GM18517 (cell line): ENCODE data around the gene AMBRA1.

ENCODE experiments used
- ATAC-seq: cut with Tn5 transposase; IDR thresholded peaks from one replicate; pipeline ENCODE4 v1.9.1; 2021; ENCODE audit warnings: mild to moderate bottlenecking, moderate library complexity; ENCODE audit not compliant: unreplicated experiment

The AMBRA1 gene

DNA sequence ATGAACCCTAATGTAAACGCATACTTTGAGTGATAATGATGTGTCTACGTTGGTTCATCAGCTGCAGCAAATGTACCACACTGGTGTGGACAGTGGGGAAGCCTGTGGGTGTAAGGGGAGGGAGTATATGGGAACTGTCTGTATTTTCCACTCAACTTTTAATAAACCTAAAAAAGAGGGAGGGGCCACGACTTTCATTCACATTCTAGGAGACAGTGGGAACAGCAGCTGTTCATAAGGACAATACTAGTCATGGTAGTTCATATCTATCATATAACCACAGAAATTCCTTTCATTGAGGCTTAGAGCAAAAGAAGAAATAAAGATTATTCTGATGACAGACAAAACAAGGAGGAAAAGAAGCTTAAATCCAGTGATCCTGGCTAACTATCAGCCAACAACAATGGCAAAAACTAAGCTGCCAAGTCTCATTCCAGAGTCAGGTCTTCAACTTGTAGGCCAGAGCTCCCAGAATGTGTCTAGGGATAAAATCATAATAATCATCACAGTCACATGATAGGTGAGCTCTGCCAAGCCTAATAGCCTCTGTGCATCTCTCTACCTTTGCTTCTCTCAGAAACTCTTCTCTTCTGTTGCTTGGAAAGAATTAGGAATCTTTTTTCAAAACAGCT is 142.9 kb downstream of the AMBRA1 start:
- ATAC-seq: no peak

- ATAC-seq: no peak
These were observed 146.3 kb downstream of the AMBRA1 start for GRCh38 chr11:46447544-46447943.

GRCh38 chr11:46445920-46446771 is 147.7 kb downstream of the AMBRA1 start:
- ATAC-seq: no peak

DNA sequence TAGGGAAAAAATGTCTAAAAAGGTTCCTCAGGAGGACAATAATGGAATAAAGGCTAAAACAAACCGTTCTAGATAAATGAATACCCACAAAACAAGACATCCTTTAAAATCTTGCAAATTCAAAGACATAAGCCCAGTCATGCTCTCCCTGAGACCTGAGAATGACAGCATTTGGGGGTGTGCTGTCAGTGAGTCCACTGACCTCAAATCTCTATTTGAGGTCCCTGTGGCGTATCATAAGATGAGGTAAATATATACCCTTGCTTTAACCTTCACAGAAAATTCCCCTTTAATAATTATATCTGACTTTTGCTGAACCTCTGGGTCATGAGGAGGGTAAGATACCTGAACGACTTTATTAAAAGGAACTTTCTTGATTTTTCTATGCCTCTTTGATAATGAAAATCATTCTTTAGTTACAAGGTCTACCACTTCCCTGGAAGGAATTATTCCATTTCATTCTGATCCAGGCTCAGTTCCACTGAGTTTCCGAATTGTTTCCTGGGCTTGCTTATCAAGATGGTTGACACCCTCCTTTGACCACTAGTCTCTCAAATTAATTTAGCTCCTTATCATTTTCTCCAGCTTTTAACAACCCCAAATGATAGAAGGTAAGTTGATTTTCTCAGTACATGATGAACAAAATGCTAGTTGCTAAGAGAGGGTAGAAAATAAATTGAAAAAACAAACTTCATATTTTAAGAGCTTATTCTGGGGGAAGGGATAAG is 148.5 kb downstream of the AMBRA1 start:
- ATAC-seq: no peak

GRCh38 chr11:46444305-46444704 is 149.5 kb downstream of the AMBRA1 start:
- ATAC-seq: no peak

DNA sequence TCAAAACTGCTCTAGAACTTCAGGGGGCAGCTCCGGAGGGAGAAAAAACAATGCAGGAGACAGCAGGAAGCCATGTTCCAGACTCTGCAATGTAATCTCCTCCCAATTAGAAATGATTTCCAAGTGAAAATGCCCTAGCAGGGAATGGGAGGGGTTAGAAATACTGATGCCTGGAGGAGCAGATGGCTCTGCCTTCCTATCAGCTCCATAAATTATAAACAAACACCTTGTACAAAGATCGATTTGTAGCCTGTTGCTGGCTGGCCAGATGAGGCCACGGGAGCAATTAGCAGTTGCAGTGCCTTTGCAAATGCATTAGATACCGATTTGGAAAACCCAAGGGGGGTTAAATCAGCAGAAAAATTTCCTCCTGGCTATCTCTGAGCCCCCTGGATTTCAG is 155.6 kb downstream of the AMBRA1 start:
- no peak for ATAC-seq

DNA sequence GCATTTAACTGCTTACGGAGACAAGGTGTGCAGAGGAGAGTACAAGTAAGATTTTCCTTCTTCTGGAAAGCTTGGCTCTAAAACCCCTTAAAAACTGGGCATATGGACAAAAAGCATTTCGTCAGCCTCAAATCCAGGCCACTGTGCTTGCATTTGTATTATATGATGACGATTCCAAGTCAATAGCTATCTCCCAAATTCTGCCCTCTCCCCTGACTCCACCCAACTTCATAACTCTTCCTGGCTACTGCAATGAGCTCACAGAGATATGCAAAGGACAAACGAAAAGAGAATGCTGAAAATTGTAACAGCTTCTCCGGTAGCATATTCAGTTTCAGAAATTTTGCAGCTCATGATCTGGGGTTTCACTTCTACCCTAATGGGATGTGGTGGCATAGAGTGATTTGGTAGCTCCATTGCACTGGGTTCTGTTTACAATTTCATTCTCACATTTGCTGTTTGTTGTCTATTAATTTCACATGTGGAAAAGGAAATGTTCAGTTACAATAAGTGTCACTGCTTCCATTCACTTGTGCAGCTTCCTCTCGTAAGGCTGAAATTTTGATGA is 156.6 kb downstream of the AMBRA1 start:
- no peak for ATAC-seq

DNA sequence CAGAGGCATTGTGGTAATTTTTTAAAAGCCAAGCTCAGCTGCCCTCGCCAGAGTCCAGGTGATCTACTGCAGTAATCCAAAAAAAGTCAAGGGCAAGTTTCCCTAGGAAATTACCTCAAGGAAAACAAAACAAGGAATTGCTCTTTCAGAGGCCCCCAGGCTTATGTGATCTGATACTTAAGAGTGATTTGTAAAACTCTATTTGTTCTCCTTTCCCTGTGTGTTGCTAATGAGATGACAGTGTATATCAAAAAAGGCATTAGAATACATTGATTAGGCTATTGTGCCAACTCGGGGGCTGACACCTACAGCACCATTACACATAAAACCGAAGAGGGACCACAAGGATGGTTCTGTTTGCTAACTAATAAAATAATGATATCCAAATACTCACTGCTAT is 157.7 kb downstream of the AMBRA1 start:
- no peak for ATAC-seq

GRCh38 chr11:46435679-46436078 is 158.1 kb downstream of the AMBRA1 start:
- ATAC-seq: no peak

DNA sequence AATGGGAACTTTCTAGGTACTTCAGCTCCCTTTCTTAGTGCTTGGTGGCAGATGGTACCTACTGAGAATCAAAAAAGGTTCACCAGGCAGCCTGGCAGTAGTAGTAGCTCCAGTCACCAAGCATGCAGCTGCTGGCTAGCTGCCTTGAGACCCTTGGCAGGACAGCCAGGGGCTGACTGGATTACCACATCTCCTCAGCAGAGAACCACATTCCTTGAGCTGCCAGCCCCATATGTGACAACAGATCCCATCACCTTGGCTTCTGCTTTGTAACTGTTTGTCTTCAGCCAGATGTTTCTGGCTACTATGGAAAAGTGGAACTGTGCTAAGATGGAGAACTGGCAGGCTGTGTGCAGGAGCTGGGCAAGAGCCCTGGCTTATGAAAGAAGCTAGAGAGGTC is 162.6 kb downstream of the AMBRA1 start:
- ATAC-seq: no peak

DNA sequence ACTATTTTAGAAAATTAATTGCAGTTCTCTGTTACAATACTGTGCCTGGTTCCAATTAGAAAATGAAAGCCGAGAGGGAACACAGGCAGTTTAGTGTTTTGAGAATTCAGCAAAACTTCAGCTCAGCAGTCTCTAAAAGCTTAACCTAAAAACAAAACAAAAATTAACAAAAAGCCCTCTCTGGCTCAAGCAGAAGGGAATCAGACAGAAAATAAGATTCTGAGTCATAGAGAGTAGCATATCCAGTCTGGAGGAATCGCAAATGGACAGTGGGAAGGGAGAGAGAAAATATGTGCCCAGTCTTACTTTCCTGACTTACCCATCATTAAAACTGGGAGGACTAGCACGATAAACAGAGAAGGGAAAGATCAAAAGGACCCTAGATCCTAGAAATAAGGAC is 164.1 kb downstream of the AMBRA1 start:
- ATAC-seq: no peak

DNA sequence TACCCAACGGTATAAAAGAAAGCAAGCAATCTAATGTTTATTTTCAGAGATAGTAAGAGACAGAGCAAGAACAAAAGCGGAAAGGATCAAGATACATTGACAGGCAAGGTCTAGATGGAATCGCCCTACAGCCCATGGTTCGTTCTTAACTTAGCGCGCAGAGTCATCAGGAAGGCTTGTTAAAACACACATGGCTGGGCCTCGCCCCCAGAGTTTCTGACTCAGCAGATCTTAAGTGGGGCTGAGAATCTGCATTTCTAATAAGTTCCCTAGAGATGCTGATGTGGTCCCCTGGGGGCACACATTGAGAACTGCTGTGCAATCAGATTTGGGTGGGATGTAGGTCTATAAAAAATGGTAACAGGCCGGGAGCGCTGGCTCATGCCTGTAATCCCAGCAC is 166.5 kb downstream of the AMBRA1 start:
- no peak for ATAC-seq

GRCh38 chr11:46426233-46426991 is 167.4 kb downstream of the AMBRA1 start:
- ATAC-seq: no peak

- ATAC-seq: no peak
These were observed 171.2 kb downstream of the AMBRA1 start for GRCh38 chr11:46422588-46422987.

DNA sequence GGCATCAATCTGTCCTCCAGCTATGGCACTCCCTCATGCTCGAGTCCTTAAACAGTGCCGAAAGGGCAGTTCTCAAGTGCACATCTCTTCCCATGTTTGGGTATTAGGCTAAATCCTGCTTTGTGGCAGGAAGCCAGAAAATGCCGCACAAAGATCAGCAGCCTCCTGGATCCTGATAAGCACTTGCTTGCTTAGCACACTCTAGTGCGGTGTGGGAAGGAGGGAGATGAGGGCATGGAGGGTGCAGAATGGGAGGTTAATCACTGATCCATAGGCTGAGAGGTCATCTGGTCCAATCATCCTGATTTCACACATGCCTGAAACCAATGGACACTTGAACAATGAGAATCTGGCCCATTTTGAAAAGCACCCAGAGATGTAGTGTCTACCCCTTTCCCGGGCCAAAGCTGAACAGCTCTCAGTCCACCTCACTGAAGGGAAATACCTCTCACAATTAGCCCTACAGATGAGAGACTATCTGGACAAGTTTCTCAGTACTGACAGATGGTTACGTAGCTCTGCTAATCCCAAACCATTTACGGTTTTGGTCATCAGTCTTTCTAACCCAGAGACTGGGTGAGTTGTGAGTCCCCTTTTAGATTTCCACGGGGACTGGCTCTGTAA is 172.5 kb downstream of the AMBRA1 start:
- ATAC-seq: no peak

- ATAC-seq: no peak
These were observed 173.3 kb downstream of the AMBRA1 start for GRCh38 chr11:46420513-46420912.

GRCh38 chr11:46418751-46419150 is 175.1 kb downstream of the AMBRA1 start:
- ATAC-seq: no peak

DNA sequence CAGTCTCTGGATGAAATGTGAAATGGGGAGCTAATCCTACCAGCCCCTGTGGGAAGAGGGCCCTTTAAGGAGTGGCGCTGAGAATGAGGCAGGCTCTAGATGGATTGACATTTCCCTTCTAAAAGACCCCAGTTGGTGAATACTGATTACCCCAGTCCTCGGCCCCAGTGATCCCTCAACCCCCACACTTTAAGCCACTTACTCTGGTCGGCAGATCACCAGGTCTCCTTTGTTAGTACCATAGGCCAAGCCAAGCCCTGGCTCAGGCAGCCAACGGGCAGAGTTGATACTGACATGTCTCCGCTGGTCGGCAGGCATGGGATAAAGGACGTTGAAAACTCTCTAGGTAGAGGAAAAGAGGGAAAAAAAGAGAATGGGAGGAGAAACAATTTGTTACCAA is 176.1 kb downstream of the AMBRA1 start:
- no peak for ATAC-seq

GRCh38 chr11:46414879-46415278 is 178.9 kb downstream of the AMBRA1 start:
- ATAC-seq: no peak

- no peak for ATAC-seq
These were observed 179.4 kb downstream of the AMBRA1 start for GRCh38 chr11:46414466-46414796.
